Measurements from ENCODE around the gene OVCH1.
"Not testable (repeated sequence)": the region's sequence is repeated elsewhere in the genome, so short reads cannot be mapped to it uniquely, and the experiment has no call there.

The OVCH1 gene

DNA sequence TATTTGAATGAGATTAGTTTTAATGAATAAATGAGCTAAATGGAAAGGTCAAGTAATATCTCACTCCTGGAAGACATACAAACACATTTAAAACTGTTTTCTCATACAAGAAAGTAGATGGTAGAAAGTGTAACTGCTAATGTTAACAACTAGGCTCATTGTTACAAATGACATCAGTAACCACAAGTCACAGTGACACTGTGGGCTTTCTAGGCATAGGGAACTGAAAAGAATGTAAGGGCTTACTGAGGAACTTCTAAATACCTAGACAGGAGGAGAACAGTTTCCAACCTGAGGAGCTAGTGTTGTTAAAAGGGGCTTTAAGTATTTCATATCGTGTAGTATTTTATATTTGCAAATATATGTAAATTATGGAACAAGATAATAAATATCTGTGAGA, 99.0 kb downstream of the OVCH1 start:
- DNase-seq = no peak

DNA sequence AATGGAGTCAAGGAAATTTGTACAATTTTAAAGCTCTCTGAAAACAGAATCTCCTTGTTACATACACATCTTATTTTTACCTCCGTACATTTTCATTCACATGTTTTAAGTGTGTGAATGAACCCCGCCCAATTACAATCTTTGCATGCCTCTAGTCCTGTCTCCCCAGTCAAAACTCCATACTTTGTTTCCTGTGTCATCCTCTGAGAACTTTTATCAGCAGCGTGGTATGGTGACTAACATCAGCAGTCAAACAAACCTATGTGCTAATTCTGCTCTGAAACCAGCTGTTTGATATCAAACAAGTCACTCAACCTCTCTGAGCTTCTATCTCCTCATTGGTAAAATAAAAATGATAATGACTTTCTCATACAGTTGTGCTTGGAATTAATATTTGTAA, 100.7 kb downstream of the OVCH1 start:
- no peak for DNase-seq

DNA sequence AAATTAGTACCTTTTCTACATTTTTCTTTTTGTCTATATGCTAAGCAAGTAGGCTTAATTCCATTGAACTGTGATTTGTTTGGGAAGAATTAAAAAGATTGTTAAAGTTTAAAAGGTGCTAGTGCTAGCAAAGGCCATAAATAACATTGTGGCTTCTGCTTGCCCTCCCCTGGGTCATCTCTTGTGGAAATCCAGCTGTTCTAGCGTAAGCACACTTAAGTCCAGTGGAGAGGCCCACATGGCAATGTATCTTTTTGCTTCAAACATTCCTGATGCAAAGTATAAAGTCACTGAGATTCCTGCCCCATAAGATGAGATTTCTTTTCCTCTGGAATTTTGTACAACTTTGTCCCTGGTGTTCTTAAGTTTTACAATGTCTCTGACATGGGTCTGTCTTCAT, 102.1 kb downstream of the OVCH1 start:
- DNase-seq = no peak

DNA sequence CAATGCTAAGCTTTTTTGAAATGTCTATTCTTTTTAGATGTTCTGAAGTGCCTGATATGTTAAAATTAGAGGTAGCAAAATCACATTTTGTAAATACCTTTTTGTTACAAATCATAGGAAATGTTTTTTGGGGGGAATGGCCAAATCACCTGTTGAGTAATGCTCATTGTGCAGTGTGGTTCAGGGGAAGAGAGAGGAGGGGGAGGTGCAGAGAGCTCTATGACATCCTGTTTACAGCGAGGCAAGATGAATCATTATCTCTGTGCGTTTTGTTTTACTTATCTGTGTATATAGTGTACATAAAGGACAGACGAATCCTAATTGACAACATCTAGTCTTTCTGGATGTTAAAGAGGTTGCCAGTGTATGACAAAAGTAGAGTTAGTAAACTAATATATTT, 107.1 kb downstream of the OVCH1 start:
- not testable (repeated sequence) for DNase-seq

DNA sequence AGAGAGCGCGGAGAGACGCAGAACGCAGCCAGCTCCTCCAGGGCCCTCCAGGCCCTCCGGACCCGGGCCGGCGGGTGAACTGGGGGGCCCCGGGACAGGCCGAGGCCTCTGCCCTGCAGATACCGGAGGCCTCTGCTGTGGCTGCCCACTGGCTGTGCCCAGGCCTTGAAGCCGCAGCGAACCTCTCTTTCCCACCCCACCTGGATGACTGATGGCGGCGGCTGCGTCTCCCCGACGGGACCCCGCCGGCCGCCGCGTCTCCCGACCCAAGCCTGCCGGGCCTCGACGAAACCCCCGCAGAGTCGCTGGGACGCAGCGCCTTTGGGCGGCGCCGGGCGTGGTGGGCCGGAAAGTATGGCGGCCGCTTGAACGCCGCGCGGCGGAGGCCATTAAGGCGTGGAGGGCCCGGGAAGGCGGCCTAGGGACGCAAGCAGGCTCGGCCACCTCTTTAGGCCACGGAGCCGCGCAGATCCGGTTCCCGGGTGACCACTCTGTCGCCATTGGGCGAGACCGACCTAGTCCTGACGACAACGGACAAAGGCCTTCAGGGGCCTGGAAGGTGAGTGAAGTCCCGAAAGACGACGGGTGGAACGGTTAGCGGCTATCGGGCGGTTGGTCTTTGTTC, 108.1 kb downstream of the OVCH1 start:
- no peak for DNase-seq

DNA sequence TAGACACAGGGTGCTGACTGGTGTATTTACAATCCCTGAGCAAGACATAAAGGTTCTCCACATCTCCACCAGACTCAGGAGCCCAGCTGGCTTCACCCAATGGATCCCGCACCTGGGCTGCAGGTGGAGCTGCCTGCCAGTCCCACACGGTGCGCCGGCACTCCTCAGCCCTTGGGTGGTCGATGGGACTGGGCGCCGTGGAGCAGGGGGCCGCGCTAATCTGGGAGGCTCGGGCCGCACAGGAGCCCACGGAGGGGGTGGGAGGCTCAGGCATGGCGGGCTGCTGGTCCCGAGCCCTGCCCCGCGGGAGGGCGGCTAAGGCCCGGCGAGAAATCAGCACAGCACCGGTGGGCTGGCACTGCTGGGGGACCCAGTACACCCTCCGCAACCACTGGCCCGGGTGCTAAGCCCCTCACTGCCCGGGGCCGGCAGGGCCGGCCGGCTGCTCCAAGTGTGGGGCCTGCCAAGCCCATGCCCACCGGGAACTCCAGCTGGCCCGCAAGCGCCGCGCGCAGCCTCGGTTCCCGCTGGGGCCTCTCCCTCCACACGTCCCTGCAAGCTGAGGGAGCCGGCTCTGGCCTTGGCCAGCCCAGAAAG, 111.3 kb downstream of the OVCH1 start:
- not testable (repeated sequence) for DNase-seq

DNA sequence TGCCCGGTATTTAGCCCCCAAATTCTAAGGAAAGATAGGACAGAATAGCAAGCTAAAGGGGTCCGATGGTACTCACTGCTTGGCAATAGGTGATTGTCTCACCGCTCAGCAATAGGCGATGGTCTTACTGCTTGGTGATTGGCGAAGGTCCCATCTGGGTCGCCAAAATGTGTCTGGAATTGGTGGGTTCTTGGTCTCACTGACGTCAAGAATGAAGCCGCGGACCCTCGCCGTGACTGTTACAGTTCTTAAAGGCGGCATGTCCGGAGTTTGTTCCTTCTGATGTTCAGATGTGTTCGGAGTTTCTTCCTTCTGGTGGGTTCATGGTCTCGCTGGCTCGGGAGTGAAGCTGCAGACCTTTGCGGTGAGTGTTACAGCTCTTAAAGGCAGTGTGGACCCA, 112.3 kb downstream of the OVCH1 start:
- DNase-seq = not testable (repeated sequence)

DNA sequence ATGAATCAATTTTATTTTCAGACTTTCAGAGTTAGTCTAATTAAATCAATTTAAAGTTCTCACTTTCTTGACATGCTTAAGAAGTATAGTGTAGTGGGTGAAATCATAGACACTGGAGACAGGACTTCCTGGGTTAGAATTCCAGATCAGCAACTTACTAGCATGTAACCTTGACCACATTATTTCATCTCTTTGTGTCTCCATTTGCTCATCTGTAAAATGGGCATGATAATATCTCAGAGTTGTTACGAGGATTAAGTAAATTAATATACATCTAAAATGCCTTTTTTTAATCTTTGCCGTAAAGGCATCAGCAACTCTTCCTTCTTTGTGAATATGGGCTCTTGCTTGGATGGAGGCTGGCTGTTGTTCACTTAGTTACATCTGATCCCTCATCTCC, 115.2 kb downstream of the OVCH1 start:
- DNase-seq = no peak

DNA sequence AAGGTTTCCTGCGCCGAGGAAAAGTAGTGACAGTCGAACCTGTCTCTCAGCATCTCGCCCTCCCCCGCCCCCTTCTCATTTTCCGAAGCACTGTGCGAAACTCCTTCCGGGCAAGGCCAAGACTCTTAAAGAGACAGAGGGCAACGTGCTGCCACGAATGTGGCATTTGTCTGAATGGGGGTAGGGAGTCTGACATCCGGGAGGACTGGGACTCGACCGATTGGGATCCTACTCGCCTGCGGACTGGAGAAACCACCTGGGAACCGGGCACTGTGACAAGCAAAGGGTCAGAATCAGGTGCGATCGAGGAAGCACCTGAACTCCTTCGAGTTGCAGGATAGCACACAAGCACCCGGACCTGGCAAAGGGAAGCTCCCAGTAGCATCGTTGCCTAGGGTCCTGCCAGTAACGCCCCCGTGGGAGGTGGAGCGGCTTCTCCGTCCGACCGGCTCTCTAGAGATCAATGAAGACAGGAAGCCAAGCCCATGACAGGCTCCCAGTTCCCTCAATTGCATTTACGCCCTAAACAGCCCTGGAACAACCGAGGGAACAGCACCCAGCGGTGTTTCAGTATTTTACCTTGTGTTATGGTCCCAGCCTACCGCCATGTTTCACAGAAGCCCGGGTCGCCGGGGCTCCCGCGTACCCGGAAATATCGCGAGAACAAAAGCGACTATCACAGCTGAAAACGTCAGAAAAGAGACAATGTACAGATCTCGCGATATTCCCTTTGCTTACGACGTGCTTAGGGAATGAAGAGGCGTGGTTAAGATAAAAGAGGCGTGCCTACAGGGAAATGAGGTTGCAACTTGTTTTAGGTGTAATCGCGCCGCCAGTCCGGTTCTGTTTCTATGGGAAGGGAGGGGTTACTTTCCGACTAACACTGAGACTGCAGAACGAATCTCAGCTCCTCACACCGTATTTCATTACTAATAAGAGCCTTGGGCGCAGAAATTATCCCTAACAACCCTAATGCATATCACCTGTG, 116.7 kb downstream of the OVCH1 start, which contains the start of gene ERGIC2:
Gene ERGIC2 (minus strand): TSS at position 637 of the 988 bp plus-strand sequence. CDS start 9,539 bp downstream, outside the sequence.
- DNase-seq = peak; percentile 92
